Measurements from ENCODE around the gene UBE4A.

- TF ChIP-seq CTCF (conservative IDR thresholded peaks at IDR 0.05; ENCODE audit: low read depth, low read length) (no peak), ELK1 (IDR thresholded peaks at IDR 0.05; ENCODE audit: borderline replicate concordance, low read depth, low read length) (no peak), SMC3 (IDR thresholded peaks at IDR 0.05; ENCODE audit: low read depth, low read length) (no peak), POLR2A (IDR thresholded peaks at IDR 0.05; ENCODE audit: low read depth, low read length) (no peak), RAD21 (IDR thresholded peaks at IDR 0.05; ENCODE audit: low read length) (no peak), CEBPB (IDR thresholded peaks at IDR 0.05; ENCODE audit: low read depth, low read length) (no peak), CHD1 (IDR thresholded peaks at IDR 0.05; ENCODE audit: low read depth, low read length) (no peak), RCOR1 (IDR thresholded peaks at IDR 0.05; ENCODE audit: insufficient replicate concordance, low read length) (no peak), BHLHE40 (IDR thresholded peaks at IDR 0.05; ENCODE audit: low read depth, low read length) (no peak), MAZ (IDR thresholded peaks at IDR 0.05; ENCODE audit: borderline replicate concordance, low read depth, low read length) (peak; percentile 31; the same call in 1 of the 2 replicates), MXI1 (IDR thresholded peaks at IDR 0.05; ENCODE audit: borderline replicate concordance, low read depth, low read length) (peak; percentile 94), NFE2L2 (IDR thresholded peaks at IDR 0.05; ENCODE audit: low read depth, low read length) (no peak)
These were observed 79.0 kb downstream of the UBE4A start for GRCh38 chr11:118438314-118438931.
